ENCODE data around the gene TMED7. TPM values are rescaled to one million over a fixed set of nuclear protein-coding genes. Genes with fewer than 3 reads are reported as not detected.

The TMED7 gene
- total and polyA plus RNA-seq, 2 of the 13 experiments (the other 11 are each of a cell fraction or from before 2014, with no cell fraction given): 58.0 to 113 TPM

GRCh38 chr5:115625579-115626444, at the start of gene TMED7 (continued):
- TF ChIP-seq ARID3A (IDR thresholded peaks at IDR 0.05; ENCODE audit: low read depth, low read length) (peak; percentile 52), SP140L (CRISPR knock-in tag; IDR thresholded peaks at IDR 0.05; ENCODE audit: borderline replicate concordance) (no peak), SNAPC2 (CRISPR knock-in tag; IDR thresholded peaks at IDR 0.05) (peak; percentile 60; the same call in 1 of the 2 replicates), NR1H2 (CRISPR knock-in tag; IDR thresholded peaks at IDR 0.05; ENCODE audit: borderline replicate concordance, low read depth) (peak; percentile 56; the same call in 1 of the 2 replicates), MEIS1 (CRISPR knock-in tag; IDR thresholded peaks at IDR 0.05; ENCODE audit: borderline replicate concordance) (peak; percentile 27; the same call in 1 of the 2 replicates), TCF7 (IDR thresholded peaks at IDR 0.05; ENCODE audit: low read depth) (no peak), ARNTL (CRISPR knock-in tag; IDR thresholded peaks at IDR 0.05) (0 out of 2 replicates have a peak, but pooled peaks have one; percentile 17), POLR2G (IDR thresholded peaks at IDR 0.05; ENCODE audit: low read depth, low read length) (peak; percentile 95), SNAPC5 (CRISPR knock-in tag; IDR thresholded peaks at IDR 0.05; ENCODE audit: borderline replicate concordance) (peak; percentile 73; the same call in 1 of the 2 replicates), BHLHE40 (IDR thresholded peaks at IDR 0.05; ENCODE audit: low read length) (peak; percentile 54; the same call in 1 of the 2 replicates), SKI (IDR thresholded peaks at IDR 0.05; ENCODE audit: partially characterized antibody) (peak; percentile 31)
- TF ChIP-seq, protein P1, sequence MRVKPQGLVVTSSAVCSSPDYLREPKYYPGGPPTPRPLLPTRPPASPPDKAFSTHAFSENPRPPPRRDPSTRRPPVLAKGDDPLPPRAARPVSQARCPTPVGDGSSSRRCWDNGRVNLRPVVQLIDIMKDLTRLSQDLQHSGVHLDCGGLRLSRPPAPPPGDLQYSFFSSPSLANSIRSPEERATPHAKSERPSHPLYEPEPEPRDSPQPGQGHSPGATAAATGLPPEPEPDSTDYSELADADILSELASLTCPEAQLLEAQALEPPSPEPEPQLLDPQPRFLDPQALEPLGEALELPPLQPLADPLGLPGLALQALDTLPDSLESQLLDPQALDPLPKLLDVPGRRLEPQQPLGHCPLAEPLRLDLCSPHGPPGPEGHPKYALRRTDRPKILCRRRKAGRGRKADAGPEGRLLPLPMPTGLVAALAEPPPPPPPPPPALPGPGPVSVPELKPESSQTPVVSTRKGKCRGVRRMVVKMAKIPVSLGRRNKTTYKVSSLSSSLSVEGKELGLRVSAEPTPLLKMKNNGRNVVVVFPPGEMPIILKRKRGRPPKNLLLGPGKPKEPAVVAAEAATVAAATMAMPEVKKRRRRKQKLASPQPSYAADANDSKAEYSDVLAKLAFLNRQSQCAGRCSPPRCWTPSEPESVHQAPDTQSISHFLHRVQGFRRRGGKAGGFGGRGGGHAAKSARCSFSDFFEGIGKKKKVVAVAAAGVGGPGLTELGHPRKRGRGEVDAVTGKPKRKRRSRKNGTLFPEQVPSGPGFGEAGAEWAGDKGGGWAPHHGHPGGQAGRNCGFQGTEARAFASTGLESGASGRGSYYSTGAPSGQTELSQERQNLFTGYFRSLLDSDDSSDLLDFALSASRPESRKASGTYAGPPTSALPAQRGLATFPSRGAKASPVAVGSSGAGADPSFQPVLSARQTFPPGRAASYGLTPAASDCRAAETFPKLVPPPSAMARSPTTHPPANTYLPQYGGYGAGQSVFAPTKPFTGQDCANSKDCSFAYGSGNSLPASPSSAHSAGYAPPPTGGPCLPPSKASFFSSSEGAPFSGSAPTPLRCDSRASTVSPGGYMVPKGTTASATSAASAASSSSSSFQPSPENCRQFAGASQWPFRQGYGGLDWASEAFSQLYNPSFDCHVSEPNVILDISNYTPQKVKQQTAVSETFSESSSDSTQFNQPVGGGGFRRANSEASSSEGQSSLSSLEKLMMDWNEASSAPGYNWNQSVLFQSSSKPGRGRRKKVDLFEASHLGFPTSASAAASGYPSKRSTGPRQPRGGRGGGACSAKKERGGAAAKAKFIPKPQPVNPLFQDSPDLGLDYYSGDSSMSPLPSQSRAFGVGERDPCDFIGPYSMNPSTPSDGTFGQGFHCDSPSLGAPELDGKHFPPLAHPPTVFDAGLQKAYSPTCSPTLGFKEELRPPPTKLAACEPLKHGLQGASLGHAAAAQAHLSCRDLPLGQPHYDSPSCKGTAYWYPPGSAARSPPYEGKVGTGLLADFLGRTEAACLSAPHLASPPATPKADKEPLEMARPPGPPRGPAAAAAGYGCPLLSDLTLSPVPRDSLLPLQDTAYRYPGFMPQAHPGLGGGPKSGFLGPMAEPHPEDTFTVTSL (CRISPR knock-in tag; IDR thresholded peaks at IDR 0.05; ENCODE audit: borderline replicate concordance): peak; percentile 82
- TF ChIP-seq, protein P2, sequence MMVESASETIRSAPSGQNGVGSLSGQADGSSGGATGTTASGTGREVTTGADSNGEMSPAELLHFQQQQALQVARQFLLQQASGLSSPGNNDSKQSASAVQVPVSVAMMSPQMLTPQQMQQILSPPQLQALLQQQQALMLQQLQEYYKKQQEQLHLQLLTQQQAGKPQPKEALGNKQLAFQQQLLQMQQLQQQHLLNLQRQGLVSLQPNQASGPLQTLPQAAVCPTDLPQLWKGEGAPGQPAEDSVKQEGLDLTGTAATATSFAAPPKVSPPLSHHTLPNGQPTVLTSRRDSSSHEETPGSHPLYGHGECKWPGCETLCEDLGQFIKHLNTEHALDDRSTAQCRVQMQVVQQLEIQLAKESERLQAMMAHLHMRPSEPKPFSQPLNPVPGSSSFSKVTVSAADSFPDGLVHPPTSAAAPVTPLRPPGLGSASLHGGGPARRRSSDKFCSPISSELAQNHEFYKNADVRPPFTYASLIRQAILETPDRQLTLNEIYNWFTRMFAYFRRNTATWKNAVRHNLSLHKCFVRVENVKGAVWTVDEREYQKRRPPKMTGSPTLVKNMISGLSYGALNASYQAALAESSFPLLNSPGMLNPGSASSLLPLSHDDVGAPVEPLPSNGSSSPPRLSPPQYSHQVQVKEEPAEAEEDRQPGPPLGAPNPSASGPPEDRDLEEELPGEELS (CRISPR knock-in tag; IDR thresholded peaks at IDR 0.05): peak; percentile 75
- TF ChIP-seq, protein P3, sequence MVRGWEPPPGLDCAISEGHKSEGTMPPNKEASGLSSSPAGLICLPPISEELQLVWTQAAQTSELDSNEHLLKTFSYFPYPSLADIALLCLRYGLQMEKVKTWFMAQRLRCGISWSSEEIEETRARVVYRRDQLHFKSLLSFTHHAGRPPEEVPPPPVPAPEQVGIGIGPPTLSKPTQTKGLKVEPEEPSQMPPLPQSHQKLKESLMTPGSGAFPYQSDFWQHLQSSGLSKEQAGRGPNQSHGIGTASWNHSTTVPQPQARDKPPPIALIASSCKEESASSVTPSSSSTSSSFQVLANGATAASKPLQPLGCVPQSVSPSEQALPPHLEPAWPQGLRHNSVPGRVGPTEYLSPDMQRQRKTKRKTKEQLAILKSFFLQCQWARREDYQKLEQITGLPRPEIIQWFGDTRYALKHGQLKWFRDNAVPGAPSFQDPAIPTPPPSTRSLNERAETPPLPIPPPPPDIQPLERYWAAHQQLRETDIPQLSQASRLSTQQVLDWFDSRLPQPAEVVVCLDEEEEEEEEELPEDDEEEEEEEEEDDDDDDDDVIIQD (CRISPR knock-in tag; IDR thresholded peaks at IDR 0.05; ENCODE audit: low read depth): peak; percentile 55; the same call in 1 of the 2 replicates
- TF ChIP-seq, protein P4, sequence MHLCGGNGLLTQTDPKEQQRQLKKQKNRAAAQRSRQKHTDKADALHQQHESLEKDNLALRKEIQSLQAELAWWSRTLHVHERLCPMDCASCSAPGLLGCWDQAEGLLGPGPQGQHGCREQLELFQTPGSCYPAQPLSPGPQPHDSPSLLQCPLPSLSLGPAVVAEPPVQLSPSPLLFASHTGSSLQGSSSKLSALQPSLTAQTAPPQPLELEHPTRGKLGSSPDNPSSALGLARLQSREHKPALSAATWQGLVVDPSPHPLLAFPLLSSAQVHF (CRISPR knock-in tag; IDR thresholded peaks at IDR 0.05): no peak

Data from HepG2 (cell line).